HG03097 (cell line): ENCODE results near the gene APOL1.
"Not testable (repeated sequence)": the region's sequence is repeated elsewhere in the genome, so short reads cannot be mapped to it uniquely, and the experiment has no call there.

Experiments
- ATAC-seq: cut with Tn5 transposase; IDR thresholded peaks from one replicate; pipeline ENCODE4 v1.9.1; 2021; ENCODE audit not compliant: unreplicated experiment, low FRiP score

The APOL1 gene

GRCh38 chr22:36225333-36225922, 27.5 kb upstream of the APOL1 start:
- ATAC-seq: no peak

GRCh38 chr22:36226189-36226588, 26.7 kb upstream of the APOL1 start:
- no peak for ATAC-seq

- no peak for ATAC-seq
These were observed 25.5 kb upstream of the APOL1 start for GRCh38 chr22:36227396-36227795.

GRCh38 chr22:36227806-36228205, 25.1 kb upstream of the APOL1 start:
- ATAC-seq: no peak

GRCh38 chr22:36228369-36228768, 24.6 kb upstream of the APOL1 start:
- not testable (repeated sequence) for ATAC-seq

- ATAC-seq: no peak
These were observed 24.0 kb upstream of the APOL1 start for GRCh38 chr22:36228944-36229343.

- ATAC-seq: not testable (repeated sequence)
These were observed 23.3 kb upstream of the APOL1 start for GRCh38 chr22:36229649-36230048.

- ATAC-seq: not testable (repeated sequence)
These were observed 21.9 kb upstream of the APOL1 start for GRCh38 chr22:36231051-36231450.

- no peak for ATAC-seq
These were observed 20.1 kb upstream of the APOL1 start for GRCh38 chr22:36232715-36233401.

GRCh38 chr22:36233796-36234195, 19.1 kb upstream of the APOL1 start:
- no peak for ATAC-seq

- no peak for ATAC-seq
These were observed 18.7 kb upstream of the APOL1 start for GRCh38 chr22:36234213-36234612.

- ATAC-seq: no peak
These were observed 18.0 kb upstream of the APOL1 start for GRCh38 chr22:36234919-36235318.

- no peak for ATAC-seq
These were observed 17.3 kb upstream of the APOL1 start for GRCh38 chr22:36235585-36235984.

GRCh38 chr22:36236388-36237319, 16.3 kb upstream of the APOL1 start:
- ATAC-seq: no peak

- no peak for ATAC-seq
These were observed 15.2 kb upstream of the APOL1 start for GRCh38 chr22:36237462-36238372.

- ATAC-seq: no peak
These were observed 14.4 kb upstream of the APOL1 start for GRCh38 chr22:36238373-36239149.

- no peak for ATAC-seq
These were observed 13.9 kb upstream of the APOL1 start for GRCh38 chr22:36239150-36239400.

GRCh38 chr22:36239401-36240171, 13.3 kb upstream of the APOL1 start, which contains the start of gene APOL2:
Gene APOL2, minus strand, starts transcription at chr22:36239527. Its CDS starts 6,365 bp downstream, at chr22:36233162.
- ATAC-seq: peak; percentile 95

GRCh38 chr22:36243986-36244385, 8.9 kb upstream of the APOL1 start:
- ATAC-seq: no peak
